ENCODE data around the gene NSUN3.
"Not testable (repeated sequence)": the region's sequence is repeated elsewhere in the genome, so short reads cannot be mapped to it uniquely, and the experiment has no call there.

The NSUN3 gene

GRCh38 chr3:94062513-94063404 is at the start of gene NSUN3, which contains the start of gene DHFR2:
Gene NSUN3, plus strand, starts transcription at chr3:94063061. Its CDS starts 66 bp downstream, at chr3:94063127.
Gene DHFR2, minus strand, starts transcription at chr3:94062916. Its CDS starts 1,405 bp downstream, at chr3:94061511.
- in situ Hi-C loops (cut with MboI; ENCODE audit: low sequenced_read_pairs), result no loop called here

GRCh38 chr3:94015025-94015424 is 47.8 kb upstream of the NSUN3 start:
- in situ Hi-C loops (cut with MboI; ENCODE audit: low sequenced_read_pairs), result no loop called here

- in situ Hi-C loops (cut with MboI; ENCODE audit: low sequenced_read_pairs), result no loop called here
Observed at GRCh38 chr3:94019659-94020058, 43.2 kb upstream of the NSUN3 start.

GRCh38 chr3:94020293-94020692 is 42.6 kb upstream of the NSUN3 start:
- in situ Hi-C loops (cut with MboI; ENCODE audit: low sequenced_read_pairs), result no loop called here

- in situ Hi-C loops (cut with MboI; ENCODE audit: low sequenced_read_pairs), result no loop called here
Observed at GRCh38 chr3:94024385-94024784, 38.5 kb upstream of the NSUN3 start.

GRCh38 chr3:94026623-94027022 is 36.2 kb upstream of the NSUN3 start:
- in situ Hi-C loops (cut with MboI; ENCODE audit: low sequenced_read_pairs), result no loop called here

- in situ Hi-C loops (cut with MboI; ENCODE audit: low sequenced_read_pairs), result no loop called here
Observed at GRCh38 chr3:94028093-94028837, 34.6 kb upstream of the NSUN3 start, which contains the start of gene STX19. Gene STX19, minus strand, starts transcription at chr3:94028597. Its CDS starts 13,328 bp downstream, at chr3:94015269.

- in situ Hi-C loops (cut with MboI; ENCODE audit: low sequenced_read_pairs), result no loop called here
Observed at GRCh38 chr3:94036909-94037507, 25.9 kb upstream of the NSUN3 start.

GRCh38 chr3:94043285-94043684 is 19.6 kb upstream of the NSUN3 start:
- in situ Hi-C loops (cut with MboI; ENCODE audit: low sequenced_read_pairs), result no loop called here

- in situ Hi-C loops (cut with MboI; ENCODE audit: low sequenced_read_pairs), result not testable (repeated sequence)
Observed at GRCh38 chr3:94044100-94044936, 18.5 kb upstream of the NSUN3 start.

- in situ Hi-C loops (cut with MboI; ENCODE audit: low sequenced_read_pairs), result no loop called here
Observed at GRCh38 chr3:94046533-94046932, 16.3 kb upstream of the NSUN3 start.

GRCh38 chr3:94049267-94049666 is 13.6 kb upstream of the NSUN3 start:
- in situ Hi-C loops (cut with MboI; ENCODE audit: low sequenced_read_pairs), result no loop called here

GRCh38 chr3:94050546-94050945 is 12.3 kb upstream of the NSUN3 start:
- in situ Hi-C loops (cut with MboI; ENCODE audit: low sequenced_read_pairs), result no loop called here

- in situ Hi-C loops (cut with MboI; ENCODE audit: low sequenced_read_pairs), result no loop called here
Observed at GRCh38 chr3:94061297-94061696, 1.6 kb upstream of the NSUN3 start.

GRCh38 chr3:94063496-94064119 is 747 bp downstream of the NSUN3 start:
- in situ Hi-C loops (cut with MboI; ENCODE audit: low sequenced_read_pairs), result no loop called here

- in situ Hi-C loops (cut with MboI; ENCODE audit: low sequenced_read_pairs), result no loop called here
Observed at GRCh38 chr3:94064243-94064860, 1.5 kb downstream of the NSUN3 start.

GRCh38 chr3:94065122-94065521 is 2.3 kb downstream of the NSUN3 start:
- in situ Hi-C loops (cut with MboI; ENCODE audit: low sequenced_read_pairs), result no loop called here

GRCh38 chr3:94065819-94066480 is 3.1 kb downstream of the NSUN3 start:
- in situ Hi-C loops (cut with MboI; ENCODE audit: low sequenced_read_pairs), result no loop called here

Measured in HL-60/S4 treated with phorbol 12-myristate 13-acetate at 8.2 ng/mL for 4 days and 3 days (cell line).